IPS-20b (cell line): ENCODE results near the gene CUL1.

ENCODE experiments used
- H3K27ac ChIP-seq: one replicate; pipeline ENCODE4 v1.5.1; 2013; ENCODE audit warnings: low read length
- H3K27me3 ChIP-seq: 2 replicates; pipeline ENCODE4 v1.6.1; 2013; ENCODE audit warnings: mild to moderate bottlenecking, low read length, inconsistent platforms; ENCODE audit not compliant: insufficient read depth
- H3K36me3 ChIP-seq: 2 replicates; pipeline ENCODE4 v1.6.1; 2013; ENCODE audit warnings: low read depth, mild to moderate bottlenecking, inconsistent platforms, low read length, moderate library complexity; ENCODE audit not compliant: insufficient read depth
- H3K4me1 ChIP-seq: 2 replicates; pipeline ENCODE4 v1.6.1; 2013; ENCODE audit warnings: mild to moderate bottlenecking, control low read depth, inconsistent platforms, low read length, moderate library complexity; ENCODE audit not compliant: insufficient read depth
- H3K4me3 ChIP-seq: 2 replicates; pipeline ENCODE4 v1.5.1; 2013; ENCODE audit warnings: mild to moderate bottlenecking, low read length, inconsistent platforms
- H3K9ac ChIP-seq: 2 replicates; pipeline ENCODE4 v1.6.1; 2013; ENCODE audit warnings: low read depth, mild to moderate bottlenecking, inconsistent platforms, low read length, moderate library complexity
- H3K9me3 ChIP-seq: 2 replicates; pipeline ENCODE4 v1.6.1; 2013; ENCODE audit warnings: mild to moderate bottlenecking, low read depth, low read length, inconsistent platforms; ENCODE audit not compliant: insufficient read depth

The CUL1 gene

GRCh38 chr7:148698397-148699023 lies at the start of gene CUL1:
CUL1 (plus strand) TSS chr7:148698903; CDS start chr7:148730123, 31,220 bp downstream.
- H3K27me3 ChIP-seq = no peaks in the 10 kb centered on the region; the same call in 1 of the 2 replicates
- H3K4me3 ChIP-seq = peak within 1 kb of the TSS; percentile 88
- H3K9ac ChIP-seq = peak within 1 kb of the TSS; percentile 91
- H3K4me1 ChIP-seq = peaks cover 33% of the 10 kb centered on the region
- no peaks in the 10 kb centered on the region for H3K9me3 ChIP-seq
- peak within 1 kb of the TSS; percentile 88 for H3K27ac ChIP-seq
- H3K36me3 ChIP-seq = no peaks in the 10 kb centered on the region

GRCh38 chr7:148650232-148650858 lies 48.4 kb upstream of the CUL1 start:
- Histone ChIP-seq H3K9ac (no peak overlapping the region), H3K27ac (no peak overlapping the region), H3K27me3 (no peaks in the 10 kb centered on the region), H3K4me1 (no peaks in the 10 kb centered on the region), H3K4me3 (no peak overlapping the region), H3K9me3 (no peaks in the 10 kb centered on the region), H3K36me3 (no peaks in the 10 kb centered on the region)

- Histone ChIP-seq H3K4me1 (no peaks in the 10 kb centered on the region), H3K36me3 (no peaks in the 10 kb centered on the region), H3K27me3 (no peaks in the 10 kb centered on the region), H3K4me3 (no peak overlapping the region), H3K27ac (no peak overlapping the region), H3K9me3 (no peaks in the 10 kb centered on the region), H3K9ac (no peak overlapping the region)
These were observed 45.9 kb upstream of the CUL1 start for GRCh38 chr7:148652773-148653172.

GRCh38 chr7:148657929-148658328 lies 40.8 kb upstream of the CUL1 start:
- Histone ChIP-seq H3K27me3 (no peaks in the 10 kb centered on the region), H3K4me1 (no peaks in the 10 kb centered on the region), H3K27ac (no peak overlapping the region), H3K9ac (no peak overlapping the region), H3K9me3 (no peaks in the 10 kb centered on the region), H3K4me3 (no peak overlapping the region), H3K36me3 (no peaks in the 10 kb centered on the region)

- H3K4me1 ChIP-seq = no peaks in the 10 kb centered on the region
- no peak overlapping the region for H3K9ac ChIP-seq
- no peak overlapping the region for H3K4me3 ChIP-seq
- no peak overlapping the region for H3K27ac ChIP-seq
- H3K36me3 ChIP-seq = no peaks in the 10 kb centered on the region
- H3K9me3 ChIP-seq = no peaks in the 10 kb centered on the region
- H3K27me3 ChIP-seq = no peaks in the 10 kb centered on the region
These were observed 37.2 kb upstream of the CUL1 start for GRCh38 chr7:148661471-148661870.

- Histone ChIP-seq H3K27ac (no peak overlapping the region), H3K27me3 (no peaks in the 10 kb centered on the region), H3K9ac (no peak overlapping the region), H3K9me3 (no peaks in the 10 kb centered on the region), H3K4me1 (no peaks in the 10 kb centered on the region), H3K4me3 (no peak overlapping the region), H3K36me3 (no peaks in the 10 kb centered on the region)
These were observed 36.1 kb upstream of the CUL1 start for GRCh38 chr7:148662646-148663045.

- no peak overlapping the region for H3K4me3 ChIP-seq
- no peaks in the 10 kb centered on the region for H3K9me3 ChIP-seq
- H3K9ac ChIP-seq = no peak overlapping the region
- no peak overlapping the region for H3K27ac ChIP-seq
- no peaks in the 10 kb centered on the region for H3K27me3 ChIP-seq
- H3K4me1 ChIP-seq = no peaks in the 10 kb centered on the region
- H3K36me3 ChIP-seq = no peaks in the 10 kb centered on the region
These were observed 34.4 kb upstream of the CUL1 start for GRCh38 chr7:148664324-148664723.

GRCh38 chr7:148665221-148665620 lies 33.5 kb upstream of the CUL1 start:
- no peak overlapping the region for H3K4me3 ChIP-seq
- H3K27ac ChIP-seq = no peak overlapping the region
- no peaks in the 10 kb centered on the region for H3K4me1 ChIP-seq

GRCh38 chr7:148669927-148670326 lies 28.8 kb upstream of the CUL1 start:
- Histone ChIP-seq H3K9me3 (peaks cover 4% of the 10 kb centered on the region), H3K9ac (no peak overlapping the region), H3K27ac (no peak overlapping the region), H3K27me3 (no peaks in the 10 kb centered on the region), H3K36me3 (no peaks in the 10 kb centered on the region), H3K4me3 (no peak overlapping the region), H3K4me1 (no peaks in the 10 kb centered on the region)

More at GRCh38 chr7:148665221-148665620, 33.5 kb upstream of the CUL1 start:
- Histone ChIP-seq H3K27me3 (no peaks in the 10 kb centered on the region), H3K9me3 (no peaks in the 10 kb centered on the region), H3K9ac (no peak overlapping the region), H3K36me3 (no peaks in the 10 kb centered on the region)

- Histone ChIP-seq H3K36me3 (no peaks in the 10 kb centered on the region), H3K4me3 (no peak overlapping the region), H3K27ac (no peak overlapping the region), H3K4me1 (no peaks in the 10 kb centered on the region), H3K9me3 (peaks cover 4% of the 10 kb centered on the region), H3K9ac (no peak overlapping the region), H3K27me3 (no peaks in the 10 kb centered on the region)
These were observed 28.3 kb upstream of the CUL1 start for GRCh38 chr7:148670374-148670773.

- H3K9me3 ChIP-seq = peaks cover 4% of the 10 kb centered on the region
- H3K36me3 ChIP-seq = no peaks in the 10 kb centered on the region
- H3K4me3 ChIP-seq = no peak overlapping the region
- H3K27ac ChIP-seq = no peak overlapping the region
- H3K27me3 ChIP-seq = no peaks in the 10 kb centered on the region
- H3K9ac ChIP-seq = no peak overlapping the region
- H3K4me1 ChIP-seq = no peaks in the 10 kb centered on the region
These were observed 27.9 kb upstream of the CUL1 start for GRCh38 chr7:148670807-148671206.

- H3K4me1 ChIP-seq = no peaks in the 10 kb centered on the region
- no peak overlapping the region for H3K27ac ChIP-seq
- H3K9ac ChIP-seq = no peak overlapping the region
- H3K36me3 ChIP-seq = no peaks in the 10 kb centered on the region
- no peaks in the 10 kb centered on the region for H3K27me3 ChIP-seq
- no peak overlapping the region for H3K4me3 ChIP-seq
- H3K9me3 ChIP-seq = peaks cover 4% of the 10 kb centered on the region
These were observed 26.7 kb upstream of the CUL1 start for GRCh38 chr7:148672041-148672440.
